GM19240 (cell line): Measurements from ENCODE around the gene MT1X.

ENCODE experiments used
- DNase-seq: peaks from one replicate; pipeline ENCODE4 v3.0.0; 2011; ENCODE audit warnings: low spot score; ENCODE audit not compliant: insufficient read length

MT1X gene

GRCh38 chr16:56681939-56682702 is at the start of gene MT1X:
MT1X (plus strand) TSS chr16:56682470; CDS start chr16:56682541, 71 bp downstream.
- peak; percentile 81 for DNase-seq

DNA sequence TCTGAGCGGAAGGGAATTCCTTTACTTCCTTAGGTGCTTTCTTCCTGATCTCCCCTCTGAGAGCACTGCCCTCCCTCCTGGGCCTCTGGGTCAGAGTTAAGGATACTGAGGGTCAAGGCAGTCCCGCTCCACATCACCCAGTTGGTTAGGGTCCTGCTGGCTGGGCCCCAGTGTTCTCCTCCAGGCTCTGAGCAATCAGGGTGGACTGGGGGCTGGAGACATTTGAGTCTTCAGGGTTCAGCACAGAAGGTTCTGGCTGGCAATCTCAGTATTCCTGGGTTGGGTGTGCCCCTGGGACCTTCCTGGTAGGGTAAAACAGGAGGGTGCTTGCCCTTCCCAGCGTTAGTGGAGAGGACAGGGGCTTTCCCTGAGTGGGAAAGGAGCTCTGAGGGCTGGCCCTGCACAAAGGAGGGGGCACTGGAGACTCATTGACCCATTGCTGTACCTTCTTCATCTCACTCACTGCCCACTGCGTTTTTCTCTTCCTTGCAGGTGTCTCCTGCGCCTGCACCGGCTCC is 49.4 kb upstream of the MT1X start:
- DNase-seq = no peak

DNA sequence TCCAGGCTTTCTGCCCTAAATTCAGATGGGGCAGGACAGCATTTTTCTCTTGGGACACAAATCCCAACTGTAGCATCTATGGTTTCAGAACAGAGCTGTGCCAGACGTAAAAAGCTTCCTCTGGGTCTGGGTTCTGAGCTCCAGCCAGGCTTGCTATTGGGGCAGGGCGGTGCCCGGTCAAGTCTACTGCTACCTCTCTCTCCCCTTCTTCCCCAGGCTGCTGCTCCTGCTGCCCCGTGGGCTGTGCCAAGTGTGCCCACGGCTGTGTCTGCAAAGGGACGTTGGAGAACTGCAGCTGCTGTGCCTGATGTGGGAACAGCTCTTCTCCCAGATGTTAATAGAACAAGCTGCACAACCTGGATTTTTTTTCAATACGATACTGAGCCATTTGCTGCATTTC is 48.7 kb upstream of the MT1X start:
- DNase-seq = no peak

DNA sequence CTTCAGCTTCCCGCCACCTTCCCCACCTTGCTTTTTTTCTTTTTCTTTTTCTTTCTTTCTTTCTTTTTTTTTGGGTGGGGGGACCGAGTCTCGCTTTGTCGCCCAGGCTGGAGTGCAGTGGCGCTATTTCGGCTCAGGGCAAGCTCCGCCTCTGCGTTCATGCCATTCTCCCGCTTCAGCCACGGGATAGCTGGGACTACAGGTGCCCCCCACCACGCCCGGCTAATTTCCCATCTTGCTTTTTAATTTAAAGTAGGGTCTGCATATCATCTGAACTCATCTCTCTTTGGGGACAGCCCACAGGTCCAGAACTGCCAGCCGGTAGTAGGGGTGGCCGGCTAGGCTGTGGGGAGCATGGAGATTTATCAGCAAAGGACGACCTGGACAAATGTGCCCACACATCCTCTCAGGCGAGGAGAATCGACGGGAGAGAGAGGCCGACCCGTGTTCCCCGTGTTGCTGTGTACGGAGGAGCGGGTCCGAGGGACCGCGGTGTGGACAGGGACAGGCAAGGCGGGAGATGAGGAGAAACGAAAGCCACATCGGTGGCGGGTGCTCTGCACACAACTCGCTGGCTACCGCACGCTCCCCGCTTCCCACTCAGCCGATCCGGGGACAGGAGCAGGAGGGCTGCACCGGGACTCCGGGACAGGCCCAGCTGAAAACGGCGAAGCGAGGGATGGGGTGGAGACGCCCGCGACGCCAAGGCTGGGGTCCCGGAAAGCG is 47.4 kb upstream of the MT1X start:
- DNase-seq = no peak

DNA sequence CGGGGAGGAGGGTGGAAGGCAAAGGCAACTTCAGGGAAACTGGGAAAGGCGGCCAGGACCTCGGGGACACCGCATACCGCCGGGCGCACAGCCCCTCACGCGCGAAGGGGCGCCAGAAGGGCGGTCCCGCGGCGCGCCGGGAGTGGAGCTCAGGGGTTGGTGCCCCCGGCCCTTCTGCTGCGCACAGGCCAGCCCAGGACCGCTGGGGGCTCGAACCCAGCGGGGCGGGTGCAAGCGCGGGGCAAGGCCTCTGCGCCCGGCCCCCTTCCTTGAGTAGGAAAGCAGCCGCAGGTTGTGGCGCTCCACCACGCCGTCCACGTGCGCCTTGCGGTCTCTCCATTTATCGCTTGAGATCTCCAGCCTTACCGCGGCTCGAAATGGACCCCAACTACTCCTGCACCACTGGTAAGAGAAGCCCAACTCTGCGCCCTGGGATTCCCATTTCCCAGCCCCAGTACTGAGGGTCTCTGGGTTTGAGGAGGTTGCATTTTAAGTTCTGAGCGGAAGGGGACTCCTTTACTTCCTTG is 46.8 kb upstream of the MT1X start:
- DNase-seq = no peak

- no peak for DNase-seq
Measured at GRCh38 chr16:56636616-56637413, 45.5 kb upstream of the MT1X start.

GRCh38 chr16:56637814-56638750 is 44.2 kb upstream of the MT1X start, which contains the start of gene MT1A:
MT1A (plus strand) TSS chr16:56638666; CDS start chr16:56638739, 73 bp downstream.
- no peak for DNase-seq

DNA sequence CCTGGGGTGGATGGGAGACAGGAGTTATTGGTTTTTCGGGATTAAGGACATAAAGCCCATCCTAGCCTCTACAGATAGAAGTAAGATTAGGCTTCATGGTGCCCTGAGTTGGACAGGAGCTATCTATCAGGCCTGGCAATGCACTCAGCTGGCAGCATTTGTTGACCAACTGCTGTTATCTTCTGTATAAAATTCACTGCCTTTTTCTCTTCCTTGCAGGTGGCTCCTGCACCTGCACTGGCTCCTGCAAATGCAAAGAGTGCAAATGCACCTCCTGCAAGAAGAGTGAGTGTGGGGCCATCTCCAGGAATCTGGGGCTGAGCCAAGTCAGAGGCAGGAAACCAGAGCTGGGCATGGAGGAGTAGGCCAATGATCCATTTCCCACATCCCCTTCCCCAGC is 43.2 kb upstream of the MT1X start:
- no peak for DNase-seq

DNA sequence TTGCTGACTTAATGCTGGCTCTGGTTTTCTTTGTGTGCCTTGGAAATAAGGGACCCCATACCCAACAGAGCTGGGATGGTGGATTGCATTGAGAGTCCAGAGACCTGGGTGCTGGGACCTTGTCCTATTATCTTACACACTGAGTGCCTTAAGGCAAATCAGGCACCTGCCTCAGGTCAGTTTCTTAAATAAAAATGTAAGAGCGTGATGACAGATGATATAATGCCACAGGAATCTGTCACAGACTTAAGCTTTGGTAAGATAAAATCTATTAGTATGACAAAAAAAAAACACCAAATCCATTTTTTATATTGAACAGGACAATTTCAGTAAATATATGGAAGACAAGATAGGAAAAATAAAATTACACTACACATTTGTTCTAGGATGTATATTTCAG is 42.2 kb upstream of the MT1X start:
- DNase-seq = no peak

DNA sequence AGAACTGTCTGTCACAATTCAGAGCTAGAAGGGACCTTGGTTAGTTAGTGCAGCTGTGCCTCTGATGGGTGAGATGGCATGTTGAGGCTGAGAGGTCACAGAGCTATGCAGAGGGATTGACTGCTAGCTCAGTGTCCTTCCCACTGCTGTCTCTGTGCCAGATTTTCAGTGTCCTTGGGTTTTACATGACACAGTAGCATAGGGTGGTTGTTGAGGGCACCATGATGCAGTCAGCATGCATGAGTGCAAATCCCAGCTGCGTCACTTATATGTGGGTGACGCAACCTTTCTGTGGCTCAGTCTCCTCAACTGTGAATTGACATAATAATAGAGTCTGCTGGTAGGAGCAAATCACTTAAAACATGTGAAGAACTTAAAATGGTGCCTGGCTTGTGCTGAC is 41.1 kb upstream of the MT1X start:
- no peak for DNase-seq

DNA sequence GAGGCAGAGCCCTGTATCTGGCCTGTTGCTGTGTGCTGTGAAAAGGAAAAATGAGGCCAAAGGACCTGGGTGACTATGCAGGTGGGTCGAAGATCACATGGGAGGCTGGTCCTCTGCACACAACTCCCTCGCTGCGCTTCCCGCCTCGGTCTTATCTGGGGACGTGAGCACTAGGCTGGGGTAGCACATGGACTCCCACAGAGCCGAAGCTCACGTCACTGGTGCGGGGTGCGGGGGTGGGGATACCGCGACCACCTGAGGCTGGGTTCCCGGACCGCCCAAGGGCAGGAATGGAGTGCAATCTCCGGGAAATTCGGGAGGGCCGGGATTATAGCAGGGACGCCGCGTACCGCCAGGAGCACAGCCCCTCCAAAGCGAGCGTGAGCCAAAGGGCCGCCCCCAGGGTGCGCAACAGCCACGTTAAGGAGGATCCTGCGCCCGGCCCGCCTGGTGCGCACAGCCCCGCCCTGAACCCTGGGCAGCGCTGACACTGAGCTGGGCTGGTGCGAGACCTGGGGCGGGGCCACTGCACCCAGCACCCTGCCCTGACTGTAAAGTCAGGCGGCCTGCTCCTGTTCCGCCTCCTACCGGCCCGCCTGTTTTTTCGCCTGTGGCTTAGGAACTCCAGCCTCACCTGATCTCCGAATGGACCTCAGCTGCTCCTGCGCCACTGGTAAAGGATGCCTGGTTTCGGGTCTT is 39.0 kb upstream of the MT1X start:
- no peak for DNase-seq

GRCh38 chr16:56643833-56644232 is 38.4 kb upstream of the MT1X start:
- no peak for DNase-seq

DNA sequence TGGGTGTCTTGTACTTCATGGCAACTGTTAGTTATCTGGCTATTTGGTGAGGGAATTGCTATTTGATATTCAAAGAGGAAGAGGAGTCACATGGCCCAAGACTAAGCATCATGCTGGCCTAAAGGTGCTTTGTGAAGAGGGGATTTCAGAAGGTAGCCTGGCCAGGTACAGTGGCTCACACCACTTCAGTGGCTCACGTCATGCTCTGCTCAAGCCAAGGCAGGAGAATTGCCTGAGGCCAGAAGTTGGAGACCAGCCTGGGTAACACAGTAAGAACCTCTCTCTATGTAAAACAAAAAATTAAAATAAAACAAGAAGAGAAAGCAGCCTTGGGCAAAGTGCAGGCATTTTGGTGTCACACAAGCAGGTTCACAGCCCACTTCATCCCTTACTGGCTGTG is 37.0 kb upstream of the MT1X start:
- no peak for DNase-seq

- no peak for DNase-seq
Measured at GRCh38 chr16:56645838-56646237, 36.4 kb upstream of the MT1X start.

- DNase-seq = no peak
Measured at GRCh38 chr16:56647641-56648431, 34.4 kb upstream of the MT1X start.

- no peak for DNase-seq
Measured at GRCh38 chr16:56649271-56649670, 33.0 kb upstream of the MT1X start.

DNA sequence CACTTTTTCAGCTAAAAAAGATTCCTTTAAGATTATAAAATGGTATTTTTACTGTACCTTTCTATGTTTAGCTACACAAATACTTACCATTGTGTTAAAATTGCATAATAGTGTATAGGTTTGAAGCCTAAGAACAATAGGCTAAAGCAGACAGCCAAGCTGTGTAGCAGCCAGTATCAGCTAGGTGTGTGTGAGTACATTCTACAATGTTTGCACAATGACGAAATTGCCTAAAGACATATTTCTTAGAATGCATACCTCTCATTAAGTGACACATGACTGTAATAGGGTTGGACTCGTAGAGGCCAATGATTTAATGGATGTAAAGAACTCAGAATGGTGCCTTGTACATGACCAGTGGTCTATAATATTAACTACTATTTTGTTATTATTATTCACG is 32.5 kb upstream of the MT1X start:
- DNase-seq = no peak

- DNase-seq = no peak
Measured at GRCh38 chr16:56651586-56651985, 30.7 kb upstream of the MT1X start, which contains the start of gene MT1B. MT1B (plus strand) TSS chr16:56651886; CDS start chr16:56651954, 68 bp downstream.

GRCh38 chr16:56652600-56652999 is 29.7 kb upstream of the MT1X start:
- no peak for DNase-seq
